ENCODE data around the gene GHR.

DNA sequence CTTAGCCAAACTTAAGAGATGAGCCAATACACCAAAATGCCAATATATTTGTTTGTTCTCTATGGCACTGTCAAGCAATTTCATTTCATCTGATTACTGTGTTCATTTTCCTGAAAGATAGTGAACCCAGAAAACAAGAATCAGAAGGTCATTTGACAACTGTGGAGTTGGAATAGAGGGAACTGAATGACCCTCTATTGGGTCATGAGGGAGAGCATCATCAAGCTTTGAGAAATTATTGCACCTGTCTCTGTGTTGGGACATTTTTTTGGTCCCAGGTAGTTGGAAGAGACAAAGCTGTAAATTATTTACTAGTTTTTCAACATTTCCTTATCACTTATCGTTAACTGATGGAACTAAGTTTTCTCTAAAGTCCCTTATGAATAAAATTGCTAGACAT lies 129.4 kb downstream of the GHR start:
- TF ChIP-seq CTCF (IDR thresholded peaks at IDR 0.05 in 8 of 11, conservative IDR thresholded peaks at IDR 0.05 in 3 of 11) (no peak), POLR2A (IDR thresholded peaks at IDR 0.05) (no peak), POLR2AphosphoS5 (IDR thresholded peaks at IDR 0.05) (no peak)

All from spleen (tissue), 7 donors.